Activated CD4-positive, CD25-positive, alpha-beta regulatory T cell treated with anti-CD3 and anti-CD28 coated beads, Interleukin-2, amount 50 U/mL, for 16 hours (primary cell): ENCODE results near the gene CPE.

ENCODE experiments used
- DNase-seq: peaks from one replicate; pipeline ENCODE4 v3.0.0-alpha.2; 2020; ENCODE audit warnings: low read depth, low spot score

Gene CPE

DNA sequence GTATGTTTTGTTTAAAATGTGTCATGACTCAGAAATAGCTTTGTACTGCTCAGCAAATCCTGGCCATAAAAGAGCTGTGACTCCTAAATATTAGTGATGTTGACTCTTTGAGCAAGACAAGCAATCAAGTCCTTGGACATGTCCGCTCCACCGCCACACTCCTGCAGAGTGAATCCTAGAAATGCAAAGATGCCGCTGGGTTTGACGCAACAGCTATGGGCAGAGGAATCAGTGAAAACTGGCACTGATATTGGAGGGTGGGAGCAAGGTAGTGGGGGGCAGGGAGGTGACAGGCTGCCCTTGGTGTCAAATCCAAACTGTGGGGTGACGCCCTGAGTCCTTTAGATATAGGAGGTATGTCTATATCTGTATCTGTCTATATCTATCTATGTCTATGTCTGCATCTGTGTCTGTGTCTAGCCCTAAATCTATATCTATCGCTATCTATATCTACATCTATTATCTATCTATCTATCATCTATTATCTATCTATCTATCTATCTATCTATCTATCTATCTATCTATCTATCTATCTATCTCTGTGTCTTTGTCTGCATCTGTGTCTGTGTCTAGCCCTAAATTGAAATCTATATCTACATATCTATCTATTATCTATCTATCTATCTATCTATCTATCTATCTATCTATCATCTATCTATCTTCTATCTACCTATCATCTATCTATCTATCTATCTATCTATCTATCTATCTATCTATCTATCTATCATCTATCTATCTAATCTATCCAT lies 129.7 kb downstream of the CPE start:
- no peak for DNase-seq

DNA sequence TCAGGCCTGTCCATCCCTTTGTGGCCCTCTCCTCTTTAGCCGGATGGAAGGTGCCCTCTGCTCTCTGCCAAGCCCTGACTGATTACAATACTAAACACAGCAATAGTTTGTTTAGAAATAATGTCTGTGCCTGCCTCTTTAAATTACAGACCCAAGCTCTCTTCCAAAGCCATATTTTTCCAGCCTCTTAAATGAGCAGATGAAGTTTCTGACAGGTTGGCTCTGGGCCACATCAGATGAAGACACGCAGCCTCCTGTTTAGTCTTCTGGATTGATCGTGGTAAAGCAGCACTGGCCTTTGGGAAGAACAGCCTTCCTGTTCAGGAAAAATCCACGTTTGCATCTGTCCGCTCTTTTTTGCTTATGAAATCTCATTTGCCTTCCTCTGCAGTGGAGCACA lies 133.6 kb downstream of the CPE start:
- DNase-seq = no peak

DNA sequence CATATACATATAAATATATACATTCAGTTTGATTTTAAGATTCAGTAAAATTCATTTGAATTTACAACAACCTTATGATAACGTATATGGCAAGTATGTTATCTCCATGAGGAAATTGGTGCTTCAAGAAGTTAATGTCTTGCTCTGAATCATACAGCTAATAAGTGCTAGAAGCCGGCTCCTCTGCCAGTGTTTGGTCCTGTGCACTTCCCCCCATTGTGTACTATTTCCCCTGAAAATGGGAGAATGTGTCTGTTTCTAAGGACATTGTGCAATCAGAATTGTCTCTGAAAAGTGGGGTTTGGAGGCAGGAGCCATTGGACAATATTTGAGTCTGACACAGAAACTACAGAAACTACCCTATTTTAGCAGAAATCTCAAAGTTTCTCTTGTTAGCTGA lies 135.9 kb downstream of the CPE start:
- DNase-seq = no peak

DNA sequence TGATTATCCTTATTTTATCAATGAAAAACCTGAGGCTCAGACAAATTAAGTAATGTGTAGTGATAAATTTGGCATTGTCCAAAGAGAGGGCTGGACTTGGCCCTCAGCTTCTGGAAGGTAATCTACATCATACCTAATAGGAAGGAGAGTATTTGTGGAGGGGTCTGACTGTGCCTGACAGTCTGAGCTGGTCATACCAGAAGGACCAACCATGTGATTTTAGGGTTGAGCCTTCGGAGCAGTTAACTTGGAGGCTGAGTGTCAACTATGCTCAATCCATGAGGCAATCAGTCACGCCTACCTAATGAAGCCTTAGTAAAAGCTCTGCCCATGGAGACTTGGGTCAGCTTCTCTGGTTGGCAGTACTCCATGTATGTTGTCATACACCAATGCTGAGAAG lies 136.4 kb downstream of the CPE start:
- DNase-seq = no peak

DNA sequence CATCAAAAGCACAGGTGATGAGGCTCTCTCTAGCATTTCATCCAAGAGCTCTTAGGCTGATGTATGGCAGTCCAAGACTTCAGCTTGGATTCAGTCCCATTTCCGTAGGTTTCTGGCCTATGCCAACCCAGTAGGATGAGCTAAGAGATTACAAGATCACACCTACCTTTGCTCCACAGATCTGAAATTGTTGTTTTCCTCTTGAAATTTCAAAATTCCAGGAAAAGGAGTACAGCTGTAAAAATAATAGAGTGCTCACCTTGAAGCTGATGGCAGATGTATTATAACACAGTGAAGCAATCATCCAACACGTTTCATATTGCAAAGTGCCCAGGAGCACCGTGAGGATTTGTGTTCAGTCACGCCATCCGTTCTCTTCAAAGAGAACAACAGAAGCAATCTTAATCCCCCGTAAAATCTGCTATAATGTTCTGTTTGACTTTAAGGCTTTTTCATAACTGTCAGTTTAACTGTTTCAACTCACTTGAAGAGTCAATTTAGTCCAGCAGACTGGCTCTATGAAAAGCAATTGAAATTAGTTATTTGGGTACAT lies 137.5 kb downstream of the CPE start:
- no peak for DNase-seq

DNA sequence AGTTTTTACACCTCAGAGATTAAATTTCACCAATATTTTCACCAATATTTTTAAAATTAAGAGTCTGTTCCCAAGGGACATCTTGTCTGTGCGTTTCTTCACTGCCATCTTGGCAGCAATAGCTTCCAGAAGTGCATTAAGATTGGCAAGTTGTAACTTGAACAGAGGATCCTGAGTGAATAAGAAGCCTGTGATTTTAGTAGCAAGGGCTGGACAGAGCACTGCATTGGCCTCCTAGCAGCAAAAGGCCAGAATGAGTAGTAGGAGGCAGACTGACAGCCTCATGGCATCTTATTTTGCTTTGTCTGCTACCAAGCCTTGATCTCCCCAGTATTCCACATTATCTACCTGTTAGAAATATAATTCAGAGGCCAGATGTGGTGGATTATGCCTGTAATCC lies 138.4 kb downstream of the CPE start:
- DNase-seq = no peak

DNA sequence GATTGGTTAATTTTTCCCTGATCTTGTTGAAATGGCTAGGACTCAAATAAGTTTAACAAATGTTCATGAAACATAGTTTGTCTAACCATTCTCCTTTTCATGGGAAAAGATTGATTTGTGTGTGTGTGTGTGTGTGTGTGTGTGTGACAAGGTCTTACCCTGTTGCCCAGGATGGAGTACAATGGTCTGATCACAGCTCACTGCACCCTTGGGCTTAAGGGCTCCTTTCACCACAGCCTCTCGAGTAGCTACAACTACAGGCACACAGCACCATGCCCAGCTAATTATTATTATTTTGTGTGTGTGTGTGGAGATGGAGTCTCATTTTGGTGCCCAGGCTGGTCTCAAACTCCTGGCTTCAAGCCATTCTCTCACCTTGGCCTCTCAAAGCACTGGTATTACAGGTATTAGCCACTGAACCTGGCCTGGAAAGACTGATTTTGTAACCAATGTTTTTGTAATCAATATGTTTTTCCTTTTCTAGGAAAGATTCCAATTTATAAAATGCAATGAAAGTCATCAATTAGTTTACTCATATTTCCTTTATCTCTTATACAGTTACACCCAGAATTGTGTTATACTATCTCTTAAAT lies 139.3 kb downstream of the CPE start:
- no peak for DNase-seq

DNA sequence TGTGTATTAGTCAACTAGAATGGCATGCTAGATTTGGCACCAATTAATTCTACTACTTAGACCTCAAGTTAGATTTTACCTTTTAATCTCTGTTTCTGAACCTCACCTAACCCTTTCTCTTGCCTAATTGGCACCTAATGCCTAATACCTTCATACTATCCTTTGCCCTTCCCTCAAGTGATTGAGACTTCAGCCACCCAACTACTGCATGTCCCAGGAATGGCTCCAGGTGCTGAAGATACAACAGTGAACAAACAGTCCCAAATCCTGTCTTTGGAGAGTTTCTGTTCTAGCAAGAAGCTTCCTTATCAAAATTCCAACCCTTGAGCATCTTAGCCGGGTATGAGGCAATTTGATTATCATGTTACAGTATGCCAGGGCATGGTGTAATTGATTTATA lies 139.9 kb downstream of the CPE start:
- no peak for DNase-seq

DNA sequence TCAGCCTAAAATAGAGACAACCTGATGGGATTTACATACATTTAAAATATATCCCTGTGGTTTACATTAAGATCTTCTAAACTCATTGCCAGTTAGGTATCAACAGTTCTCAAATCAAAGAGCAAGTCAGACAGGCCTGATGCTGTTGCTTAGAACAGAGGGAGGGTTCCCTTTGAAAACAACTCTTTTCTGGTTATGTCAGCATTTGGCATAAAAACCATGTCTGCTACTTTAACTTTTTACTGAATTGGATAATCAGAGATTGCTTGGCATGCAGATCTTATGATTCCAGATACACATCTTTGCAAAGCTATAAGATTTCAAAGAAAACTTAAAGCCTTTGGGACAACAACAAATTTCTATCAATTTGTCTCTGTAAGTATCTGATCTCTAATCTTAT lies 140.8 kb downstream of the CPE start:
- DNase-seq = no peak

DNA sequence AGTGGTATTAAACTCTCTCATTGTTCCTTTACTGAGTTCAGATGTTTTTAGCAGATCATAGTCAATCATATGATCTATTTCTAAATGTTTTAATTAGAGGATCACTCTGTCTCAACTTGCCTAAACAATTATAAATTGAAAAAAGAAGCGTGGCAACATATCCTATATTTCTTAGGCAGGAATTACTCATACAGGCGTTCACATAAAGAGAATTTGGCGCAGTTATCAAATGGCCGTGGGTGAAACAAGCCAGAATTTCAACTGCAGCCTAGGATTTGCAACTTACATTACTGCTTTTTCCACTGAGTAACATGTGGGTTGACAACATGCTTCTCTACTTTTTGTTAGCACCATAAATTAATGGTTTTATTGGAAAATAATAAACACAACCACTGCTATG lies 141.3 kb downstream of the CPE start:
- no peak for DNase-seq

DNA sequence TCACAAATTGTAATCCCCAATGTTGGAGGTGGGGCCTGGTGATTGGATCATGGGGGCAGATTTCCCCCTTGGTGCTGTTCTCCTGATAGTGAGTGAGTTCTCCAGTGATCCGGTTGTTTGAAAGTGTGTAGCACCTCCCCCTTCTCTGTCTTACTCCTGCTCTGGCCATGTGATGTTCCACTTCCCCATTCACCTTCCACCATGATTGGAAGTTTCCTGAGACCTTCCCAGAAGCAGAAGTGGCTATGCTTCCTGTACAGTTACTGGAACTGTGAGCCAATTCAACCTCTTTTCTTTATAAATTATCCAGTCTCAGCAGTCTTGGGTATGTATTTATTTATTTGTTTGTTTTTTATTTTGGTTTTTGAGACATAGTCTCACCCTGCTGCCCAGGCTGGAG lies 143.2 kb downstream of the CPE start:
- no peak for DNase-seq

DNA sequence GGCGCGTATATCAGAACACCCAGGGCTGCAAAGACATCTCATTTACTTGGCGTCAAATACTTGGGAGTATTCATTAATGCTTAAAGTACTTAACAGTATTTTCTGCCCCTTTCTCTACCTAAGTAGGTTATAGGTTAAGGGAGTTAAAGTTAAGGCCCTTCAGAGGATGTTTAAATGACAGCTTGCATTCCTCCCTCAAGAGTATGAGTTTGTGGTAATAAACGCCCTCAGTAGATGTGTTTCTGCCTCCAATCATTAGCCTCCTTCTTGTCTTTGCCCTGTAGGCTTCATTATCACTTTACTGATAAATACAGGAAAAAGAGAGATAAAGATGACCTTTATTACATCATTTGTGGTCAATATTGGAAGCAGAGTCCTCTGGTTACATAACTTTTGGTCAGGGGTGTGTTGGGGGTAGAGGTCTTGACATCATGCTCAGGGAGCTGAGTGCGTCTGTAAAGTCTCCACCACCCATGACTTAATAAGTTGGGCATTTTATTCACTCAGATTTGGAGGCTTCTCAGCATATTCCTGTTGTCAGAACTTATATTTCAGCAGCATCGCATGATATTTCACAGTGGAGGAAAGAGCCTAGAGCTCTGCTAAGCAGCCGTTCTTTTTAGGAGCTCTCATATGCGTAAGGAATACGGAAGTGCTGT lies 145.9 kb downstream of the CPE start:
- no peak for DNase-seq

DNA sequence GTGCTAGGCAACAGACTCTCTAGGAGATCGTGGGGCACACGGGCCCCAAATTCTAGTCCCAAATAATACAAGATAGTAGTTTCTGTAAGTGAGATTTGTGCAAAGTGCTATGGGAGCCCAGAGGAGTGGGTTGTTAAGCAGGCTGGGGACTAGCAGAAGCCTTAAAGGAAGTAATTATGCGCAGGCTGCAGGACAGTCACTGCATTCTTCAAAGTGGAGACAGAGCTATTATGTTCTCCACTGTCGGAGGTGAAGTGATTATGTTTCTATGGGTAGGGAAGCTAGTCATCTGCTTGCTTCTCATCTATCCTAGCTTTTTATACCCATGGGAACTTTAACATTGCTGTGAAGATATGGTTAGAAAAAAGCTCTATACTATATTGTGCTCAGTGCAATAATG lies 154.2 kb downstream of the CPE start:
- DNase-seq = no peak

DNA sequence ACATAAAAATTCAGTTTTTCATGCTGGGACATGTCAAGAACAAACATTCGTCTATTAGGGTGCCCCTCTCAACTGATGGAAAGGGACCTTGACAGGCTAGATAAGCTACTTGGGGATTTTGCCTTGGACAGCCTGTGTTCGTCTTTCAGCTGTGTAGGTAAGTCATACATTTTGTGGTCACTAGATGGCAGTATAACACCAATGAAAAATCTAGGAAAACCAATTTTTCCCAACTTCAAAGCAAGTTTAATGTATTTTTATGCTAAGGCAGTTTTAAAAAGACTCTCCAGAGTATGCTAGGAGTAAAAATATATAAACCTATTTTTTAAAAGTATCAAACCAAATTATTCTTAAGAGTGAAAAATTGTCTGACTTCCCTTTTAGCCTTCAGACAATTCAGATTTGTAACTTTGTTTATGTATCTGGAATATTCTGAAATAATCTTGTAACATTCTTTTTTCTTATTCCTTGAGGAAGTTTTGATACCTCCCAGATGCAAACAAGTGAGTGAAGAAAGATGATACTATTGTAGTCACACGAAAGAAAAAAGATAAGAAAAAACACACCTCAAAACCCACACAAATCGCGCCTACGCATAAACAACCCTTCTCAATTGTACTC lies 158.3 kb downstream of the CPE start:
- no peak for DNase-seq

DNA sequence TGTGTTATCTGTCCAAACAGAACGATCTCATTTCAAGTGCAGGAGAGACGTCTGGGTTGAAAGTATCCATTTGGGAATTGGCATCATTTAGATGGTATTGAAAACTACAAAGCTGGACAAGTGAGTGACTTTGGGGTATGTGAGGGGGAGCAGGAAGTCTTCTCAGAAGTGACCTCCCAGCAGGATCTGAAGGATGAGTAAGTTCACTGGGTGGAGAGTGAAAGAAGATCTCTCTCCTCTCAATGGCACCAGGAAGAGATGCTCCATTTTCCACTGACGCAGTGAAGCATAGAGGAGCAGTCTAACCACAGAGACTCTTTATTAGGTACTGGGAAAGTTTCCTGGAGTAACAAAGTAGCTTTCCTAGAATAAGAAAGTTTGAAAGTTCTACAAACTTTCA lies 161.0 kb downstream of the CPE start:
- DNase-seq = no peak

DNA sequence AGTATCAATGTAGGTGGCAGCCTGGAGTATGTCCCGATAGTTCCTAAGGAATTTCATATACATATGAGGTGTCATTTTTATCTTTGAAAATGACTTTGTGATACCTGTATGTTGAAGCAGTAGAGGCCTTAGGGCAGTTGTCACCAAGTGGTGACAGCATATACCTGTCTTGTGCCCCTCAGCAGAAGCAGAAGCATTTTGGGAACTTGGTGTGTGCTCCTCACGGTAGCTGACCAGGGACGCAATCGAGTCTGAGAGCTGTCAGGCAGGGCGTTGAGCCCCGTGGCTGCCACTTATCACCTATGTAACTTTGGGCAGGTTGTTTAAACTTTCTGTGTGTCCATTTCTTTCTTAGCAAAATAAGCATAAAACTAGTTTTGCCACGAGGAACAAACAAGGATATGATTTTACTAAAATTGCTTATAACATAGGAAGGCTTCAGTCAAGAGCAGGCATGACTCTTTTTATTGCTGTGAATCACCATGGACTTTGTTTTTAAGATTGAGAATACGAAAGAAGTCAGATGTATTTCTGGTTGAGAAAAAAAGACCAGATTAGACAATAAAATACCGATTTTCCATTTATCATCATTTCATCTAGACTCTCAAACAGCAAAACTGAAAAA lies 161.5 kb downstream of the CPE start:
- DNase-seq = no peak

DNA sequence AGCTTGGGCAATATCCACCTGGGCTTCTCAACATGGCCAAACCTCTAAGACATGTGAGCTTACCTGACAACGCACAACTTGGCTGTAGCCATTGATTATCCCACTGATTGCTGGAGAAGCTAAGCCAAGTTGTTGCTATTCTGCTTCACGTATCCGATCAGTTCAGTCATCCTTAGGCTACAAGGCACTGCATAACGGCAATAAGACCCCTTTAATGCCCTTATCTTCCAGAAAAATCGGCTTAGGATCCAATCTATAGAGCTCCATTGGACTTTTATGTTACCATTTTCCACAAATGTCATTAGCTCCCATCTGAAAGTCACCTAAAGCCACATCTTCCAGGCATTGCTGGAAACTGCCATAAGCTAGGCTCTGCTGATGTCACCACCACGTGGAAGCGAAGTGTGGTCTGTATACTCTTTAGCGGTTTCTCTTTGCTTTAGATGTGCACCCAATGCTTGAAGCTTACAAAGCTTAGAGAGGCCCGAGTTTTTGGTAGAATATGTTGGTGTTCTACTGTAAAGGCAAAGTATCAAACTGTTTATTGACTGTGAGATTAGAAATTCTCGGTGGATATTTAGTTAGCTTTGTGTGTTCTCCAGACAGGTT lies 163.1 kb downstream of the CPE start:
- DNase-seq = no peak

DNA sequence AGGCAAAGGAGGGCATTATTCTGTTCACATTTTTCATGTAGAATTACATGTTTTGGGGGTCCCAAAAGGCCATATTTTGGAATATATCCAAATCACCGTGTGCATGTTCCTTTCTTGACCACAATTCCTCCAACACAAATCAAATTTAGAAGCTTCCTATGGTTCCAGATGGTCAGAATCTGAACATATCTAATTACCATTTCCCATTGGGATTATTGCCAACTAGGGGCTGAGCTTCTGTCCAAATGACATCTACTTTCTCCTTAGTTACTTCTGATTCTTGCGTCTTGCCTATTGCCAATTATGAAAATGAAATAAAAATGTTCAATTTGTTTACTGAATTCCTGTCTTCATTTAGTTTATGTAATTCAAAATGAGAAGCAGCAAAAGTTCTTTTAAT lies 163.7 kb downstream of the CPE start:
- no peak for DNase-seq
